Choroid plexus epithelial cell (primary cell): Measurements from ENCODE around the gene EPHA4.
A peak's percentile ranks its signal among the peaks of the same experiment; 100 is the strongest.

Source experiments
- DNase-seq: peaks from one replicate; pipeline ENCODE4 v3.0.0-alpha.2; 2010; ENCODE audit warnings: low read depth
- H3K4me3 ChIP-seq: 2 replicates; pipeline ENCODE4 v1.5.1; 2011; ENCODE audit warnings: low read depth, mild to moderate bottlenecking, control low read depth, low read length, moderate library complexity
- CTCF ChIP-seq: conservative IDR thresholded peaks from 2 replicates; pipeline ENCODE4 v1.5.1; 2011; ENCODE audit warnings: low read depth, mild to moderate bottlenecking, control low read depth, inconsistent platforms, low read length, moderate library complexity

EPHA4 gene

DNA sequence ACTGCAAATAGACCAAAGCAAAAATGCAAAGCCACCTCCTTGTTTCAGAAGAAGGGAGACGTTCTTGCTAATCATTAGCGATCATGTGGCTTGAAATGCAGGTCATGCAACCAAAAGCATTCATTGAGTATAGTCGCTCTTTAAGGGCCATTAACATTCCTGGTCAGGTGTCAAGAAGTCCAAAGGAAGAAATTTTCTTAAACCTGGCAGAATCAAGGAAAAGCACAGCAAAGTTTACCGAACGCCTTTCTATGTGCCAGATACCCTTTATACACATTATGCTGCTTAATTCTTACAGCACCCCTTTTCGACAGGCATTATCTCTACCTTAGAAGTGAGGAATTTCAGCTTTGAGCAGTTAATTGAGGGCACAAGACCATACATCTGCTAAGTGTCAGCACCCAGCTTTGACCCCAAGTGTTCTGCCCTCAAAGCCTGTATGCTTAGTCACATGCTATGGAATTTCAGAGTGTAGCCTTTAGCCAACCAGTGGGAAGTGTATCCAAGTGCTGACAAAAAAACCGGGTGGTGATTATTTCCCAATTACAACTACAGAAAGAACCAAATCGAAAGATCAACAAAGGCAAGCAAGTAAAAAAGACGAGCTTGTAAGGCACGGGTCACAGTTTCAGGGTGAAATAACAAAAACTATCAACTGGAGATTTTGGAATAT lies 70.8 kb downstream of the EPHA4 start:
- no peak overlapping the region for H3K4me3 ChIP-seq
- DNase-seq: peak; percentile 65
- TF ChIP-seq CTCF: no peak

DNA sequence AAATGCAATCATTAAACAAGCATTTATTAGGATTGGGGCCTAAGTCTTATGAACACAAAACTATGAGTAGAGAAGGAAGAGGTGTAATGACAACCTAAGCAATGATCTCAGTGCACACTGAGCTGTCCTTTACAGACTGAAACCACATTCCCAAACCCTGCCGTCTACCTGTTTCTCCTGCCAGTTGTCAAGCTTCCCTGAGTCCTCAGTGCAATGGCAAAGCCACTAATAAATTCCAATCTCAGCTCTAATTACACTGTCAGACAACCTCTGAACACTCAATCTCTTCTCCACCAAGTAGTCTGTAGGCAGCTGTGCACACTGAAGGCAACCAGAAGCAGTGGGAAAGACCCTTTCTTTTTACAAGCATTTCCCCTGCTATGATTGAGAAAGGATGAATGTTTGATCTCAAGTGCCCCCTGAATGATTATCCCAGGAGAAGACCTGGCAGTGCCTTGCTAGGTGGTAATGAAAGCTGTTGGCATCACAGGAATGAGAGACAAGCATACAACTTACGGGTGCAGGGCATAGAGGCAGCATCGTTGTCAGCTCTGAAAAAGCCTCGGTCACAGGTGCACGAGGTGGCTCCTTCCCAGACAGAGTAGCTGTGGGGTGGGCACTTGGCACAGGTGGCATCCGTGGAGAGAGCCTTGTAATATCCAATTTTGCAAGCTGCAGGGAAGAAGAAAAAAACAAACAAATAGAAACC lies 71.4 kb downstream of the EPHA4 start:
- H3K4me3 ChIP-seq: no peak overlapping the region
- no peak for TF ChIP-seq CTCF
- no peak for DNase-seq

DNA sequence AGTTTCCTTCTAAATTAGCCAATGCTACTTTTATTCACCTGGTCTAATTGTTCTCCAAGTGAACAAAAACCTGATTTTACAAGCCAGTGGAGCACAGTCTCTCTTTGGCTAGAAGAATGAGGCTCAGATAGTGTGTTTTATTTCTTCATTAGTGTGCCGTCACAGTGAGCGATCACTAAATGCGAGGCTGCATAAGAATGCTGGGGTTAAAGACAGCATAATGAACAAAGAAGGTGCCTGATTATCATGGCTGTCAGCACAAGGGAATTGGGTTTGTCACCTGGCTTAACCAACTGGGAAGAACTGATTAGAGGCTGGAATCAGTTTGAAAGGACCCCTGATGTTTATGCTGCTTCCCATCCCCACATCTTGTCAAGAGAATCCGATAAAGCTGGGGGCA lies 76.4 kb downstream of the EPHA4 start:
- DNase-seq: no peak

GRCh38 chr2:221494556-221494955 lies 77.5 kb downstream of the EPHA4 start:
- no peak for TF ChIP-seq CTCF
- H3K4me3 ChIP-seq: no peak overlapping the region
- DNase-seq: no peak

More for the DNA sequence above, 76.4 kb downstream of the EPHA4 start:
- no peak overlapping the region for H3K4me3 ChIP-seq
- no peak for TF ChIP-seq CTCF

DNA sequence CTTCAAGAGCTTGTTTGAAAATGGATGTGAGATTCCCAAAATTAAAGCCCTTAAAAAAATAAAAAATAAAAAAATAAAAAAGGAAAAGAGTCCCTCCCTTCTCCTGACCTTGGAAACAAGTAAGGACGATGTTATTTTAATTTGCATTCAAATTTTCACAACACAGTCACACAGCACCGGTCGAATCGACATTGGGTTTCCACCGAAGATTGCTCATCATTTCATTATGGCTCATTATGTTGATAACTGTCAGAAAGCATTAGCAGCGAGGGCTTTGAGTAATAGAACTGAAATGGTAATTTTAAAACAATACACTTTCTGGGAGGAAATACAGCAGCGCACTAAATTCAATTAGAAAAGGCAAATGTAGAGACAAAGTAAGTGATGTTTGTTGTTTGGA lies 78.7 kb downstream of the EPHA4 start:
- TF ChIP-seq CTCF: no peak
- no peak overlapping the region for H3K4me3 ChIP-seq
- no peak for DNase-seq

- no peak for TF ChIP-seq CTCF
- no peak for DNase-seq
Measured at GRCh38 chr2:221492636-221493035, 79.5 kb downstream of the EPHA4 start.

More at GRCh38 chr2:221492636-221493035, 79.5 kb downstream of the EPHA4 start:
- H3K4me3 ChIP-seq: no peak overlapping the region
